HepG2 (cell line): ENCODE measurements around the gene HAUS5. TPM values are rescaled to one million over a fixed set of nuclear protein-coding genes. Genes with fewer than 3 reads are reported as not detected.
A peak's percentile ranks its signal among the peaks of the same experiment; 100 is the strongest.

Source experiments
- ATAC-seq: fragments of 200-7000 bp; cut with Tn5 transposase; 3 replicates; pipeline ENCODE4 v1.9.1; 2020; ENCODE audit warnings: mild to moderate bottlenecking, moderate library complexity
- BruUV-seq: library from RNA; stranded (reverse); fragments of 400-500 nt; replicated peaks from 2 replicates; lab custom pipeline; 2021; lab: Mats Ljungman, UMichigan
- CTCF ChIA-PET: fragments of 300-600 bp; formaldehyde crosslinking; extraction: SDS; loops from one replicate; lab custom pipeline; 2021; ENCODE audit warnings: low total read pairs, inconsistent platforms, low intra/inter-chr PET ratio; lab: Yijun Ruan, JAX
- POLR2A ChIA-PET: fragments of 350-600 bp; sonication (Branson Sonifier 250); formaldehyde crosslinking; loops from one replicate; lab custom pipeline; 2020; ENCODE audit warnings: antibody characterized with exemption, inconsistent platforms; lab: Yijun Ruan, JAX
- DNase-seq: peaks from one replicate; pipeline ENCODE4 v3.0.0-alpha.2; 2015; ENCODE audit warnings: low spot score
- FAIRE-seq: peaks from 3 replicates; lab custom pipeline; 2011; peaks lifted over from hg19 to GRCh38; lab: Jason Lieb, UNC
- H2AFZ ChIP-seq: one replicate; pipeline ENCODE4 v1.6.1; 2011; ENCODE audit warnings: low read length, inconsistent platforms
- H3K27ac ChIP-seq: fragments of 300-600 bp; 3 replicates; pipeline ENCODE4 v1.8.0; 2011; ENCODE audit warnings: mixed run types, mild to moderate bottlenecking, mixed read lengths, low read length, inconsistent platforms; ENCODE audit not compliant: insufficient read depth; ENCODE audit errors: extremely low read length
- H3K27me3 ChIP-seq, 2 experiments: fragments of 200-600 bp in 1 of 2; 2 replicates in 1 of 2; 3 replicates in 1 of 2; pipeline versions ENCODE4 v1.6.0 to v1.8.0; 2011; ENCODE audit warnings: low read length in 2 of 2, mild to moderate bottlenecking in 2 of 2, moderate library complexity in 2 of 2, inconsistent platforms in 1 of 2; ENCODE audit not compliant: insufficient read depth in 2 of 2, control insufficient read depth in 1 of 2
- H3K36me3 ChIP-seq, 2 experiments: fragments of 200-600 bp in 1 of 2; replicated peaks in 1 of 2; 2 replicates in 1 of 2; 3 replicates in 1 of 2; pipeline versions ENCODE4 v1.5.1 to v1.8.0; 2011; ENCODE audit warnings: low read length in 2 of 2, inconsistent platforms in 1 of 2; ENCODE audit not compliant: insufficient read depth in 2 of 2, control insufficient read depth in 1 of 2
- H3K4me1 ChIP-seq: 2 replicates; pipeline ENCODE4 v1.5.1; 2012; ENCODE audit warnings: low read length, inconsistent platforms; ENCODE audit not compliant: insufficient read depth
- H3K4me2 ChIP-seq: 2 replicates; pipeline ENCODE4 v1.6.0; 2011; ENCODE audit warnings: low read depth, low read length, inconsistent platforms
- H3K4me3 ChIP-seq, 3 experiments: fragments of 200-600 bp in 1 of 3; sonication (generic), shearing (Covaris generic) in 1 of 3; replicated peaks in 1 of 3; 2 replicates each; pipeline ENCODE4 v1.5.1; 2011 to 2016; ENCODE audit warnings: low read length in 3 of 3, inconsistent platforms in 2 of 3, low read depth in 2 of 3, mild to moderate bottlenecking in 2 of 3, control low read depth in 1 of 3, mixed read lengths in 1 of 3; ENCODE audit not compliant: insufficient read depth in 1 of 3
- H3K79me2 ChIP-seq: one replicate; pipeline ENCODE4 v1.6.1; 2011; ENCODE audit warnings: low read length, inconsistent platforms; ENCODE audit not compliant: insufficient read depth
- H3K9ac ChIP-seq: 2 replicates; pipeline ENCODE4 v1.6.0; 2011; ENCODE audit warnings: mild to moderate bottlenecking, low read depth, low read length, inconsistent platforms; ENCODE audit not compliant: insufficient read depth
- H3K9me3 ChIP-seq: 2 replicates; pipeline ENCODE4 v1.5.1; 2012; ENCODE audit warnings: mild to moderate bottlenecking, low read length
- H4K20me1 ChIP-seq: 2 replicates; pipeline ENCODE4 v1.6.0; 2011; ENCODE audit warnings: inconsistent platforms, mild to moderate bottlenecking, low read length, moderate library complexity; ENCODE audit not compliant: insufficient read depth
- GTF2F1 ChIP-seq: fragments of 150-350 bp; IDR thresholded peaks from 2 replicates; pipeline ENCODE4 v1.6.1; 2014; ENCODE audit warnings: low read length
- KDM4B ChIP-seq: sonication (generic); formaldehyde crosslinking; IDR thresholded peaks from 2 replicates; pipeline ENCODE4 v1.4.0; 2020; ENCODE audit warnings: missing genetic modification reagents
- MZF1 ChIP-seq: sonication (generic); formaldehyde crosslinking; IDR thresholded peaks from 2 replicates; pipeline ENCODE4 v1.8.1; 2023; ENCODE audit warnings: mild to moderate bottlenecking, missing genetic modification reagents, borderline replicate concordance
- NFE2 ChIP-seq: sonication (generic); formaldehyde crosslinking; IDR thresholded peaks from 2 replicates; pipeline ENCODE4 v1.4.0; 2020; ENCODE audit warnings: missing genetic modification reagents
- ZNF782 ChIP-seq: sonication (generic); formaldehyde crosslinking; IDR thresholded peaks from 2 replicates; pipeline ENCODE4 v1.4.0; 2020; ENCODE audit warnings: missing genetic modification reagents, mild to moderate bottlenecking, borderline replicate concordance
- WGBS: methylation state at CpG from one replicate; pipeline ENCODE4 v1.1.6; 2017; ENCODE audit warnings: low lambda C conversion rate; 5-methylcytosine and 5-hydroxymethylcytosine counted together
- in situ Hi-C: cut with HindIII; loops from 2 replicates; pipeline ENCODE4 v1.10.0; 2017; ENCODE audit warnings: low pct_unique_long_range_greater_than_20kb; ENCODE audit not compliant: extremely low pct_ligation_motif_present
- intact Hi-C: fragments of 100-400 bp; cut with micrococcal nuclease; formaldehyde crosslinking; loops from one replicate; pipeline ENCODE4 v1.10.0; 2022; ENCODE audit not compliant: unreplicated experiment
- polyA plus RNA-seq, 8 experiments: library from polyadenylated mRNA; depleted of rRNA in 3 of 8; stranded (reverse) in 7 of 8; unstranded in 1 of 8; fragments of >200 nt; fragmentation: Illumina TruSeq in 4 of 8; extraction: Trizol in 4 of 8; gene quantifications; 2 replicates each; pipeline versions ENCODE4 v1.2.1 to v1.2.3, GENCODE V29; 2011 to 2016; ENCODE audit warnings: low read depth in 4 of 8, missing spikeins in 1 of 8, mixed read lengths in 1 of 8; ENCODE audit not compliant: insufficient read depth in 1 of 8
- total RNA-seq, 5 experiments: library from RNA; depleted of rRNA; stranded (reverse); fragments of >200 nt; fragmentation: Illumina TruSeq; extraction: Trizol; gene quantifications; 2 replicates each; pipeline ENCODE4 v1.2.3, GENCODE V29; 2016; ENCODE audit warnings: low read depth in 1 of 5
- TF ChIP-seq, protein P1 (sequence below), 2 experiments: sonication (generic) in 1 of 2; formaldehyde crosslinking in 1 of 2; IDR thresholded peaks; 2 replicates each; pipeline versions ENCODE4 v1.6.1 to v1.9.0; 2014 to 2022; ENCODE audit warnings: antibody characterized with exemption in 1 of 2, borderline replicate concordance in 1 of 2, inconsistent platforms in 1 of 2, low read depth in 1 of 2, missing genetic modification reagents in 1 of 2
- TF ChIP-seq, protein P2 (sequence below): sonication (generic); formaldehyde crosslinking; IDR thresholded peaks from 2 replicates; pipeline ENCODE4 v1.4.0; 2020; ENCODE audit warnings: missing genetic modification reagents
- TF ChIP-seq, protein P3 (sequence below): sonication (generic); formaldehyde crosslinking; IDR thresholded peaks from 2 replicates; pipeline ENCODE4 v1.4.0; 2020; ENCODE audit warnings: mild to moderate bottlenecking, missing genetic modification reagents
- TF ChIP-seq, protein P4 (sequence below): sonication (generic); formaldehyde crosslinking; IDR thresholded peaks from 2 replicates; pipeline ENCODE4 v1.4.0; 2020; ENCODE audit warnings: missing genetic modification reagents
- TF ChIP-seq, protein P5 (sequence below): sonication (generic); formaldehyde crosslinking; IDR thresholded peaks from 2 replicates; pipeline ENCODE4 v1.8.0; 2022; ENCODE audit warnings: mild to moderate bottlenecking, missing genetic modification reagents, moderate library complexity
- TF ChIP-seq, protein P6 (sequence below), 2 experiments: sonication (generic) in 1 of 2; formaldehyde crosslinking in 1 of 2; IDR thresholded peaks; 2 replicates each; pipeline versions ENCODE4 v1.4.0 to v1.6.1; 2018 to 2020; ENCODE audit warnings: missing genetic modification reagents in 2 of 2, borderline replicate concordance in 1 of 2, low read depth in 1 of 2, mild to moderate bottlenecking in 1 of 2, missing biosample characterization in 1 of 2

Gene HAUS5
- total and polyA plus RNA-seq, 2 of the 13 experiments (the other 11 are each of a cell fraction or from before 2014, with no cell fraction given), result 10.3 to 17.7 TPM

DNA sequence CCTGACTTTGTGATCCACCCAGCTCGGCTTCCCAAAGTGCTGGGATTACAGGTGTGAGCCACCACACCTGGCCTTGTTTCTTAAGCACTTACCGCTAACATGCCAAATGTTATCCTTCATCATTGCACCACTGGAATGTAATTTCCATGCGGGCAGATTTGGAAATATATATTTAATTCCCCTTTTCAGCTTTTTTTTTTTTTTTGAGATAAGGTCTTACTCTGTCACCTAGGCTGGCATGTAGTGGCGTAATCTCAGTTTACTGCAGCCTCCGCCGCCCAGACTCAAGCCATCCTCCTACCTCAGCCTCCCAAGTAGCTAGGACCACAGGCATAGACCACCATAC is 49.4 kb downstream of the HAUS5 start:
- BruUV-seq, result no TSS peak
- FAIRE-seq, result no peak

More for the DNA sequence above, 49.4 kb downstream of the HAUS5 start:
- Histone ChIP-seq H3K9ac (no peak overlapping the region), H2AFZ (no peak overlapping the region), H3K4me3 (no peak overlapping the region), H3K27me3 (no peaks in the 10 kb centered on the region), H3K79me2 (no peaks in the 10 kb centered on the region), H4K20me1 (no peaks in the 10 kb centered on the region), H3K36me3 (peaks cover 6 to 8% of the 10 kb centered on the region in 2 experiments; a peak in 4 of 5 replicates), H3K4me1 (peaks cover 25% of the 10 kb centered on the region), H3K9me3 (no peaks in the 10 kb centered on the region), H3K27ac (peak overlapping the region; percentile 66), H3K4me2 (0 out of 2 replicates have a peak overlapping the region, but pooled peaks have one; percentile 65)
- CTCF ChIA-PET, result no interaction called here
- 94% methylated on average over 6 of the region's 6 CpGs for WGBS
- intact Hi-C loops, result loop anchor here (1.0 kb wide), 1 partner anchor 14 kb away; the partner anchor contains the start of gene COX6B1
- in situ Hi-C loops, result no loop called here
- ATAC-seq (no peak), DNase-seq (no peak)
- TF ChIP-seq, protein P1, sequence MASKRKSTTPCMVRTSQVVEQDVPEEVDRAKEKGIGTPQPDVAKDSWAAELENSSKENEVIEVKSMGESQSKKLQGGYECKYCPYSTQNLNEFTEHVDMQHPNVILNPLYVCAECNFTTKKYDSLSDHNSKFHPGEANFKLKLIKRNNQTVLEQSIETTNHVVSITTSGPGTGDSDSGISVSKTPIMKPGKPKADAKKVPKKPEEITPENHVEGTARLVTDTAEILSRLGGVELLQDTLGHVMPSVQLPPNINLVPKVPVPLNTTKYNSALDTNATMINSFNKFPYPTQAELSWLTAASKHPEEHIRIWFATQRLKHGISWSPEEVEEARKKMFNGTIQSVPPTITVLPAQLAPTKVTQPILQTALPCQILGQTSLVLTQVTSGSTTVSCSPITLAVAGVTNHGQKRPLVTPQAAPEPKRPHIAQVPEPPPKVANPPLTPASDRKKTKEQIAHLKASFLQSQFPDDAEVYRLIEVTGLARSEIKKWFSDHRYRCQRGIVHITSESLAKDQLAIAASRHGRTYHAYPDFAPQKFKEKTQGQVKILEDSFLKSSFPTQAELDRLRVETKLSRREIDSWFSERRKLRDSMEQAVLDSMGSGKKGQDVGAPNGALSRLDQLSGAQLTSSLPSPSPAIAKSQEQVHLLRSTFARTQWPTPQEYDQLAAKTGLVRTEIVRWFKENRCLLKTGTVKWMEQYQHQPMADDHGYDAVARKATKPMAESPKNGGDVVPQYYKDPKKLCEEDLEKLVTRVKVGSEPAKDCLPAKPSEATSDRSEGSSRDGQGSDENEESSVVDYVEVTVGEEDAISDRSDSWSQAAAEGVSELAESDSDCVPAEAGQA (IDR thresholded peaks at IDR 0.05; ENCODE audit: low read depth), result no peak
- TF ChIP-seq, protein P1 (CRISPR knock-in tag; IDR thresholded peaks at IDR 0.05; ENCODE audit: borderline replicate concordance), result no peak
- TF ChIP-seq, protein P2, sequence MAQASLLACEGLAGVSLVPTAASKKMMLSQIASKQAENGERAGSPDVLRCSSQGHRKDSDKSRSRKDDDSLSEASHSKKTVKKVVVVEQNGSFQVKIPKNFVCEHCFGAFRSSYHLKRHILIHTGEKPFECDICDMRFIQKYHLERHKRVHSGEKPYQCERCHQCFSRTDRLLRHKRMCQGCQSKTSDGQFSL (CRISPR knock-in tag), result no peak
- no peak for TF ChIP-seq GTF2F1
- TF ChIP-seq, protein P3, sequence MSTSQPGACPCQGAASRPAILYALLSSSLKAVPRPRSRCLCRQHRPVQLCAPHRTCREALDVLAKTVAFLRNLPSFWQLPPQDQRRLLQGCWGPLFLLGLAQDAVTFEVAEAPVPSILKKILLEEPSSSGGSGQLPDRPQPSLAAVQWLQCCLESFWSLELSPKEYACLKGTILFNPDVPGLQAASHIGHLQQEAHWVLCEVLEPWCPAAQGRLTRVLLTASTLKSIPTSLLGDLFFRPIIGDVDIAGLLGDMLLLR, result no peak
- TF ChIP-seq, protein P4, sequence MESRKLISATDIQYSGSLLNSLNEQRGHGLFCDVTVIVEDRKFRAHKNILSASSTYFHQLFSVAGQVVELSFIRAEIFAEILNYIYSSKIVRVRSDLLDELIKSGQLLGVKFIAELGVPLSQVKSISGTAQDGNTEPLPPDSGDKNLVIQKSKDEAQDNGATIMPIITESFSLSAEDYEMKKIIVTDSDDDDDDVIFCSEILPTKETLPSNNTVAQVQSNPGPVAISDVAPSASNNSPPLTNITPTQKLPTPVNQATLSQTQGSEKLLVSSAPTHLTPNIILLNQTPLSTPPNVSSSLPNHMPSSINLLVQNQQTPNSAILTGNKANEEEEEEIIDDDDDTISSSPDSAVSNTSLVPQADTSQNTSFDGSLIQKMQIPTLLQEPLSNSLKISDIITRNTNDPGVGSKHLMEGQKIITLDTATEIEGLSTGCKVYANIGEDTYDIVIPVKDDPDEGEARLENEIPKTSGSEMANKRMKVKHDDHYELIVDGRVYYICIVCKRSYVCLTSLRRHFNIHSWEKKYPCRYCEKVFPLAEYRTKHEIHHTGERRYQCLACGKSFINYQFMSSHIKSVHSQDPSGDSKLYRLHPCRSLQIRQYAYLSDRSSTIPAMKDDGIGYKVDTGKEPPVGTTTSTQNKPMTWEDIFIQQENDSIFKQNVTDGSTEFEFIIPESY (CRISPR knock-in tag), result peak; percentile 18; the same call in 1 of the 2 replicates
- TF ChIP-seq NFE2, result no peak
- TF ChIP-seq, protein P5, sequence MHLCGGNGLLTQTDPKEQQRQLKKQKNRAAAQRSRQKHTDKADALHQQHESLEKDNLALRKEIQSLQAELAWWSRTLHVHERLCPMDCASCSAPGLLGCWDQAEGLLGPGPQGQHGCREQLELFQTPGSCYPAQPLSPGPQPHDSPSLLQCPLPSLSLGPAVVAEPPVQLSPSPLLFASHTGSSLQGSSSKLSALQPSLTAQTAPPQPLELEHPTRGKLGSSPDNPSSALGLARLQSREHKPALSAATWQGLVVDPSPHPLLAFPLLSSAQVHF (CRISPR knock-in tag), result no peak
- TF ChIP-seq ZNF782, result no peak
- no peak for TF ChIP-seq KDM4B (CRISPR knock-in tag)
- TF ChIP-seq, protein P6, sequence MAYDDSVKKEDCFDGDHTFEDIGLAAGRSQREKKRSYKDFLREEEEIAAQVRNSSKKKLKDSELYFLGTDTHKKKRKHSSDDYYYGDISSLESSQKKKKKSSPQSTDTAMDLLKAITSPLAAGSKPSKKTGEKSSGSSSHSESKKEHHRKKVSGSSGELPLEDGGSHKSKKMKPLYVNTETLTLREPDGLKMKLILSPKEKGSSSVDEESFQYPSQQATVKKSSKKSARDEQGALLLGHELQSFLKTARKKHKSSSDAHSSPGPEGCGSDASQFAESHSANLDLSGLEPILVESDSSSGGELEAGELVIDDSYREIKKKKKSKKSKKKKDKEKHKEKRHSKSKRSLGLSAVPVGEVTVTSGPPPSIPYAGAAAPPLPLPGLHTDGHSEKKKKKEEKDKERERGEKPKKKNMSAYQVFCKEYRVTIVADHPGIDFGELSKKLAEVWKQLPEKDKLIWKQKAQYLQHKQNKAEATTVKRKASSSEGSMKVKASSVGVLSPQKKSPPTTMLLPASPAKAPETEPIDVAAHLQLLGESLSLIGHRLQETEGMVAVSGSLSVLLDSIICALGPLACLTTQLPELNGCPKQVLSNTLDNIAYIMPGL (CRISPR knock-in tag; IDR thresholded peaks at IDR 0.05; ENCODE audit: borderline replicate concordance in 1 of 2, low read depth in 1 of 2), result 0 out of 4 replicates have a peak, but pooled peaks of 1 of the 2 experiments have one; percentile 1
- no peak for TF ChIP-seq MZF1 (CRISPR knock-in tag)
- POLR2A ChIA-PET, result interaction anchor here (0.6 to 3.6 kb wide), 9 partner anchors 10 to 150 kb away, joined by 3 to 44 read pairs (median 5); partner anchors contain the start of genes COX6B1, LIN37, PRODH2 and RBM42
